Epithelial cell of proximal tubule (primary cell): ENCODE measurements around the gene SLC4A3. TPM values are rescaled to one million over a fixed set of nuclear protein-coding genes. Genes with fewer than 3 reads are reported as not detected.

ENCODE experiments used
- DNase-seq: peaks from one replicate; pipeline ENCODE4 v3.0.0-alpha.2; 2011; ENCODE audit warnings: low read depth
- H3K4me3 ChIP-seq: 2 replicates; pipeline ENCODE4 v1.5.1; 2011; ENCODE audit warnings: low read depth, mild to moderate bottlenecking, low read length
- total RNA-seq: library from RNA; depleted of rRNA; stranded (reverse); fragments of >200 nt; gene quantifications from 2 replicates; pipeline ENCODE4 v1.2.3, GENCODE V29; 2015
- TF ChIP-seq, protein P1 (sequence below): conservative IDR thresholded peaks from 2 replicates; pipeline ENCODE4 v1.5.1; 2012; ENCODE audit warnings: low read depth, mild to moderate bottlenecking, low read length

The SLC4A3 gene
- total RNA-seq, 1 donor from 2014 or later = 12.2 TPM

GRCh38 chr2:219636144-219636915 is 8.9 kb downstream of the SLC4A3 start:
- TF ChIP-seq, protein P1, sequence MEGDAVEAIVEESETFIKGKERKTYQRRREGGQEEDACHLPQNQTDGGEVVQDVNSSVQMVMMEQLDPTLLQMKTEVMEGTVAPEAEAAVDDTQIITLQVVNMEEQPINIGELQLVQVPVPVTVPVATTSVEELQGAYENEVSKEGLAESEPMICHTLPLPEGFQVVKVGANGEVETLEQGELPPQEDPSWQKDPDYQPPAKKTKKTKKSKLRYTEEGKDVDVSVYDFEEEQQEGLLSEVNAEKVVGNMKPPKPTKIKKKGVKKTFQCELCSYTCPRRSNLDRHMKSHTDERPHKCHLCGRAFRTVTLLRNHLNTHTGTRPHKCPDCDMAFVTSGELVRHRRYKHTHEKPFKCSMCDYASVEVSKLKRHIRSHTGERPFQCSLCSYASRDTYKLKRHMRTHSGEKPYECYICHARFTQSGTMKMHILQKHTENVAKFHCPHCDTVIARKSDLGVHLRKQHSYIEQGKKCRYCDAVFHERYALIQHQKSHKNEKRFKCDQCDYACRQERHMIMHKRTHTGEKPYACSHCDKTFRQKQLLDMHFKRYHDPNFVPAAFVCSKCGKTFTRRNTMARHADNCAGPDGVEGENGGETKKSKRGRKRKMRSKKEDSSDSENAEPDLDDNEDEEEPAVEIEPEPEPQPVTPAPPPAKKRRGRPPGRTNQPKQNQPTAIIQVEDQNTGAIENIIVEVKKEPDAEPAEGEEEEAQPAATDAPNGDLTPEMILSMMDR = no peak
- no peak for DNase-seq
- no peak overlapping the region for H3K4me3 ChIP-seq

DNA sequence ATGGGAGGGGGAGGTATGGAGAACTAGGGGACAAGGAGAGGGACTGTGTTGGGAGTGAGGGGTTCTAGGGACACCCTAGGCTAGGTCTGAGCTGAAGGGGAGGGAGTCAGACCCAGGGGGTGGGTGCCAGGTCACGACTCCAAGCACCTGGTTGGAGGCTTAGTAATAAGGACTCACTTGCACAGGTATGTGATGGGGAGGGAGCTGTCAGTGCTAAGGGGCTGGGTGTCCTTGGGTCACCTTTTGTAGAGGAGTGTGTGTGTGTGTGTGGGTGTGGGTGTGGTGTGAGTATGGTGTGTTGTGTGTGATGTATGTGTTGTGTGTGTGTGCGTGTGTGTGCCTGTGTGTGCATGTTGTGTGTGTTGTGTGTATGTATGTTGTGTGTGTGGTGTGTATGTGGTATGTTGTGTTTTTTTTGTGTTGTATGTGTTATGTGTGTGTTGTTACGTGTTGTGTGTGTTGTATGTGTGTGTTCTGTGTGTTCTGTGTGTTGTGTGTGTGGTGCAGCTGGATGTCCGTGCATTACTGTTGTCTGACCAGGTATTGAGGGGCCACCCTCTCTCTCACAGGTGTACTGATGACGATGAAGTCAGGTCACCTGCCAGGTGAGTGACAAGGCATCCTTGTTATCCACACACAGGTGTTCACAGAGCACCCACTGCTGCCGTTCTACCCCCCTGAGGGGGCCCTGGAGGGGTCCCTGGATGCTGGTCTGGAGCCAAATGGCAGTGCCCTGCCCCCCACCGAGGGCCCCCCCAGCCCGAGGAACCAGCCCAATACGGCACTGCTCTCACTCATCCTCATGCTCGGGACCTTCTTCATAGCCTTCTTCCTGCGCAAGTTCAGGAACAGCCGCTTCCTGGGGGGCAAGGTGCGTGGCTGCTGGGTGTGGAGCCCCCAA is 9.8 kb downstream of the SLC4A3 start:
- TF ChIP-seq, protein P1 = no peak
- no peak for DNase-seq
- H3K4me3 ChIP-seq = no peak overlapping the region

DNA sequence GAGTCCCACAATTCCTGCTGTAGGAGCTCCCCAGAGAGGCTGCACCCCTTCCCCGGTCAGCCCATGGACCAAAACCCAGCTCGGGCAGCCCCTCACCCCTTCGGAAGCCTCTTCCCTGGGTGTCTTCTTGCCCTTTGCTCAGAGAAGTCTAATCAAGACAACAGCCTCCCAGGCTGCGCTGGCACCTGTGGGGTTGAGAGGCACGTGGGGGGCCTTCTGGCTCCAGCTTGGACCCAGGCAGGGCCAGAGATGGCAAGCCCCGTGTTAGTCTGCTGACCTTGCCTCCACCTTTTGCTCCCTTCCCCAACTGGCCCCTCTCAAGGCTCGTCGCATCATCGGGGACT is 10.4 kb downstream of the SLC4A3 start:
- DNase-seq = no peak
- TF ChIP-seq, protein P1 = no peak
- H3K4me3 ChIP-seq = no peak overlapping the region

- TF ChIP-seq, protein P1 = peak; percentile 39
- no peak overlapping the region for H3K4me3 ChIP-seq
- no peak for DNase-seq
Observed at GRCh38 chr2:219638217-219638947, 11.0 kb downstream of the SLC4A3 start.

DNA sequence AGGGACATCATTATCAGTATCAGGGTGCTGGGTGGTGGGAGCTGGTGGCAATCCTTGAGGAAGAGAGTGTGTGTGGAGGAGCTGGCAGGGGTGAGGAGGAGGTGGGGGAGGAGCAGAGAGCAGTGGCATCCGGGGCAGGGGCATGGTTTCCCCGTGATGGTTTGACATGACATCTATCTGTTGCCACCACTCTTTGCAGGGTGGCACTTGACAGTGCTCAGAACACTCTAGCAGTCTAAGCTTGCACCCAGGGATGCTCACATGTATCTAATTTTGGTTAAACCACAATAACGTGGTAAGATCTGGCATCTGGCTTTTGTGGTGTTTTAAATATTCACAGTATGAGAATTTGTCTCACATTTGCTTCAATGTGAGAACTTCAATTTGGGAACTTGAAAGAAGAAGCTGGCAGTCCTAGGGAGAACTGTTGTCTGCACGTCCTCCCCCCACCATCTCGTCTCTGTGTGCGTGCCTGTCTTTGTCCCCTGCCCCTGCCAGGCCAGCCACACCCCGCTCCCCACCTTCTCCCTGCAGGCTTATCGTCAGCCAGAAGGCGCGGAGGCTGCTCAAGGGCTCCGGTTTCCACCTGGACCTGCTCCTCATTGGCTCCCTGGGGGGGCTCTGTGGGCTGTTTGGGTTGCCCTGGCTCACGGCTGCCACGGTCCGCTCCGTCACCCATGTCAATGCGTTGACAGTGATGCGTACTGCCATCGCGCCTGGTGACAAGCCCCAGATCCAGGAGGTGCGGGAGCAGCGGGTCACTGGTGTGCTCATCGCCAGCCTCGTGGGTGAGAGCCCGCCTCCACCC is 11.7 kb downstream of the SLC4A3 start:
- no peak overlapping the region for H3K4me3 ChIP-seq
- TF ChIP-seq, protein P1 = no peak
- DNase-seq = no peak

DNA sequence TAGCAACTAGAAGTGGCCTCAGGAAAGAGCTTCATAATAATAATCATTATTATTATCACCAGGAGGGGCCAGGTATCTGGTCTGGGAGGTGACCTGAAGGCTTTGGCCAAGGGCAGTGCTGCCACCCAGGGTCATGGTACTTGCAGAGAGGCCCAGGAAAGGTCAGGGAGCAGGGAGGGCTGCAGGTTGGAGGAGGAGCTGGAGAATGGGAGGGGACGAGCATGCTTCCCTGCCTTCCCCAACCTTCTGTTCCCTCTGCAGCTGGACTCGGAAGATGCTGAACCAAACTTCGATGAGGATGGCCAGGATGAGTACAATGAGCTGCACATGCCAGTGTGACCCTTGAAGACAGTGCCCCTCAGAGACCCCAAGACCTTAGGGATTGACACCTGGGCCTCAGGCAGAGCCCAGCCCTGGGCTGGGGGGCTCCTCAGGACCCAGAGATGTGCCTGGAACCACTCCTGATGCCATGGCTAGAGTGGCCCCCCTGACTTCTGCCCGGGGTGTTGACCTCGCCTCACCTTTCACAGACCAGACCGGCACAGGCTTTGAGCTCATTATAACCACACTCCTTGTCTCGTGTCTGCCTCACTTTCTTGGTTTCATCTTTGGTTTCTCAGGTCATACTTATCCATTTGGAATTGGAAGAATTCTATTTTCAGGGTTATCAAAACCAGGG is 14.1 kb downstream of the SLC4A3 start:
- DNase-seq = no peak
- no peak overlapping the region for H3K4me3 ChIP-seq
- TF ChIP-seq, protein P1 = no peak
